Daoy (cell line): ENCODE measurements around the gene XPO5. TPM values are rescaled to one million over a fixed set of nuclear protein-coding genes. Genes with fewer than 3 reads are reported as not detected.
"Not testable (repeated sequence)": the region's sequence is repeated elsewhere in the genome, so short reads cannot be mapped to it uniquely, and the experiment has no call there.

ENCODE experiments used
- DNase-seq: peaks from one replicate; pipeline ENCODE4 v3.0.0-alpha.2; 2015; ENCODE audit warnings: low read depth
- total RNA-seq: library from RNA; depleted of rRNA; stranded (reverse); fragments of >200 nt; shearing (Covaris generic); gene quantifications from 2 replicates; pipeline ENCODE4 v1.2.3, GENCODE V29; 2014

Gene XPO5
- total RNA-seq, 1 experiment from 2014 or later = 62.1 TPM

- DNase-seq = not testable (repeated sequence)
These were observed 77.5 kb downstream of the XPO5 start for GRCh38 chr6:43498291-43498690.

- no peak for DNase-seq
These were observed 78.1 kb downstream of the XPO5 start for GRCh38 chr6:43497689-43498088.

GRCh38 chr6:43497129-43497396 lies 78.8 kb downstream of the XPO5 start:
- no peak for DNase-seq

GRCh38 chr6:43496370-43497128 lies 79.3 kb downstream of the XPO5 start:
- peak; percentile 72 for DNase-seq

- DNase-seq = no peak
These were observed 80.4 kb downstream of the XPO5 start for GRCh38 chr6:43495409-43495941.

GRCh38 chr6:43494766-43495165 lies 81.1 kb downstream of the XPO5 start:
- no peak for DNase-seq

- no peak for DNase-seq
These were observed 81.5 kb downstream of the XPO5 start for GRCh38 chr6:43494321-43494720.

GRCh38 chr6:43493833-43494232 lies 82.0 kb downstream of the XPO5 start:
- DNase-seq = no peak

GRCh38 chr6:43493230-43493629 lies 82.6 kb downstream of the XPO5 start:
- DNase-seq = no peak

GRCh38 chr6:43492673-43493072 lies 83.2 kb downstream of the XPO5 start:
- no peak for DNase-seq

- DNase-seq = peak; percentile 79
These were observed 83.8 kb downstream of the XPO5 start for GRCh38 chr6:43491750-43492661.

- no peak for DNase-seq
These were observed 85.3 kb downstream of the XPO5 start for GRCh38 chr6:43490523-43490939.

GRCh38 chr6:43489277-43490072 lies 86.4 kb downstream of the XPO5 start:
- DNase-seq = no peak

GRCh38 chr6:43488667-43489276 lies 87.1 kb downstream of the XPO5 start:
- peak; percentile 48 for DNase-seq

- no peak for DNase-seq
These were observed 94.1 kb downstream of the XPO5 start for GRCh38 chr6:43481591-43482236.

- no peak for DNase-seq
These were observed 94.8 kb downstream of the XPO5 start for GRCh38 chr6:43481075-43481474.

GRCh38 chr6:43478008-43478372 lies 97.8 kb downstream of the XPO5 start:
- no peak for DNase-seq

- peak; percentile 98 for DNase-seq
These were observed 98.4 kb downstream of the XPO5 start, which contains the start of gene TJAP1 for GRCh38 chr6:43477235-43478007. Gene TJAP1 (plus strand): TSS chr6:43477570. CDS start chr6:43499002, 21,432 bp downstream.

GRCh38 chr6:43476746-43477145 lies 99.1 kb downstream of the XPO5 start:
- DNase-seq = no peak

- DNase-seq = no peak
These were observed 100.3 kb downstream of the XPO5 start for GRCh38 chr6:43475516-43475915.
